NCI-H1694 (cell line): ENCODE results near the gene GANC.
"Not testable (repeated sequence)": the region's sequence is repeated elsewhere in the genome, so short reads cannot be mapped to it uniquely, and the experiment has no call there.

ENCODE experiments used
- DNase-seq: peaks from one replicate; lab custom pipeline; 2025; lab: John Stamatoyannopoulos, UW

The GANC gene

GRCh38 chr15:42272939-42273899 is at the start of gene GANC, which contains the start of gene TMEM87A:
GANC (plus strand) TSS chr15:42273201; CDS start chr15:42274482, 1,281 bp downstream.
TMEM87A (minus strand) TSS chr15:42273433; CDS start chr15:42273398, 35 bp downstream.
- DNase-seq: peak; percentile 96

- no peak for DNase-seq
Observed at GRCh38 chr15:42226648-42227047, 46.4 kb upstream of the GANC start.

GRCh38 chr15:42228036-42228435 is 45.0 kb upstream of the GANC start:
- no peak for DNase-seq

GRCh38 chr15:42228981-42229380 is 44.0 kb upstream of the GANC start:
- not testable (repeated sequence) for DNase-seq

DNA sequence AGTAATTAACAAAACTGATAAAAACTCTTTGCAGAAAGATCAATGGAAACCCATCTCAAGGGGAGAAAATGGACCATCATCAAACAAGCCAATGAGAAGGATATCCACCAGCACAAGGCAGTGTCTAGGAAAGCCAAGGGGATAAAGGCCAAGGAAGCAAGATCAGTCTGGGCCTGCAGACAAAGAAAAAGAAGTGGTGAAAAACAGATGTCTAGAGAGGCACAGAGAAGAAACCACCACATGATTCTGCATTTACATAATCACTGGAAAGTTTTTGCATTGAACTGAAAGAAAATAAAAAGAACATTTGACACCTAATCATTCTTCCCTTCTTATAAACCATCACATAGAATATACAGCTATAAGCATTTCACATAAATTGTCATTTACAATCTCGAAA is 41.9 kb upstream of the GANC start:
- no peak for DNase-seq

DNA sequence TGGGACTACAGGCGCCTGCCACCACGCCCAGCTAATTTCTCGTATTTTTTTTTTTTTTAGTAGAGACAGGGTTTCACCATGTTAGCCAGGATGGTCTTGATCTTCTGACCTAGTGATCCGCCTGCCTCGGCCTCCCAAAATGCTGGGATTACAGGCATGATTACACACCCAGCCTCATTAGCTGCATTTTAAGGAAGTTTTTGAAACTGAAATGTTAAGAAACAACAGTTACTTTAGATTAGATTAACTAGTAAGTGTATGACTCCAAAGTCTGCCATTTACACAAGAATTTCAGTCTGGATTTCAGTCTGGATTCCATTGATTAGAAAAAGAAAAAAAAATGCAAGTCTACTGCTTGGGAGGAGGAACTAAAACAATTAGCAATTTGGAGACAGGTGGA is 40.4 kb upstream of the GANC start:
- DNase-seq: no peak

- no peak for DNase-seq
Observed at GRCh38 chr15:42233107-42233506, 39.9 kb upstream of the GANC start.

DNA sequence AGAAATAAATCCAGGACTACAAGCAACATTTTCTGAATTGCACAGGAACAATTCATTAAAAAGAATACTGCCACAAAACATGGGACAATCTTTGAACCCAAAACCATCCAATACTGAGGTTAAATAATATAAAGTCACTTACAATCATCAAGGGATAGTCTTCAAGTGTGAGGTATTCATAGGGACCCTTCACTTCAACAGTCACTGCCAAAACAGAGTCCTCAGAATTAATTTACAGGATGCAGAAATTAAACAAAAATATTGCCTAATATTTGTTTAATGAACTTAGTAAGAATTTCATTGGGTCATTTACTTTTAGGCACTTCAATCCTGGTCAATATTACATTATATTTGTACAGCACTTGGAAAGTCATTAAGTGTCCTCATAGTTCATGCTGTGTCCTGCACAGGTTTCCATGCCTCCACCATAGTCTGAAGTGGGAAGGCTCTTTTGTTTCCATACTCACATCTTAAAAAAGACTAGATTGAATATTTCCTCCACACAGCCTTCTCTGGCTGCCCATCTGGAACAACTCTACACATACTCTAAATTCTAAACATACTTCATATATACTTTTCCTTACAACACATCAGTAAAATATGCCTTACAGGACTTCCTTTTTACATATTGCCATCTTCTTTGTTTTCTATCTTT is 33.3 kb upstream of the GANC start:
- no peak for DNase-seq

- DNase-seq: no peak
Observed at GRCh38 chr15:42240823-42241222, 32.2 kb upstream of the GANC start.

GRCh38 chr15:42253300-42253699 is 19.7 kb upstream of the GANC start:
- DNase-seq: no peak

DNA sequence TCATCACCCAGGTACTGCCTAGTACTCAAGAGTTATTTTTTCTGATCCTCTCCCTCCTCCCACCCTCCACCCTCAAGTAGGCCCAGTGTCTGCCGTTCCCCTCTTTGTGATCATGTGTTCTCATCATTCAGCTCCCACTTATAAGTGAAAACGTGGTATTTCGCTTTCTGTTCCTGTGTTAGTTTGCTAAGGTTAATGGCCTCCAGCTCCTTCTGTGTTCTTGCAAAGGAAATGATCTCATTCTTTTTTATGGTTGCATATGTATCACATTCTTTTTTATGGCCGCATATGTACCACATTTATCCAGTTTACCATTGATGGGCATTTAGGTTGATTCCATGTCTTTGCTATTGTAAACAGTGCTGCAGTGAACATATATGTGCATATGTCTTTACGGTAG is 8.2 kb upstream of the GANC start:
- no peak for DNase-seq

- no peak for DNase-seq
Observed at GRCh38 chr15:42267286-42267685, 5.7 kb upstream of the GANC start.

- DNase-seq: no peak
Observed at GRCh38 chr15:42270551-42270950, 2.5 kb upstream of the GANC start.

DNA sequence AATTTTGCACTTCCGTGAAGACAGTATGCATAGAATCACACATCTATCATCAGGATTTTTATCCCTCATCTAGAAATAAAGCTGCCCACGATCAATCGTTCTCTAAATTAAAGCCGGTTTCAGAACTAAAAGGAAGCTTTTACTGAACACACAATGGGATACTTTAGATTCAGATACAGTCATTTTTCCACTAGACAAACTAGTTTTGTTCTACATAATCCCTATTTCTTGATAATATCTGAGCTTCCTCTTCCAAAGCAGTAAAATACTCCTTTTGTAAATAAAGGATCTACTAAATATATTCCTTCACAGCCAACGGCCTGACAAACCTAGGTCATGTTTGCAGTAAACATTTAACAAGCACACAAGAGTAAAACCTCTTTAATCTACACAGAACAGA is 2.0 kb upstream of the GANC start:
- no peak for DNase-seq

- DNase-seq: peak; percentile 1
Observed at GRCh38 chr15:42273900-42274701, 1.1 kb downstream of the GANC start.

- no peak for DNase-seq
Observed at GRCh38 chr15:42274702-42274989, 1.6 kb downstream of the GANC start.

DNA sequence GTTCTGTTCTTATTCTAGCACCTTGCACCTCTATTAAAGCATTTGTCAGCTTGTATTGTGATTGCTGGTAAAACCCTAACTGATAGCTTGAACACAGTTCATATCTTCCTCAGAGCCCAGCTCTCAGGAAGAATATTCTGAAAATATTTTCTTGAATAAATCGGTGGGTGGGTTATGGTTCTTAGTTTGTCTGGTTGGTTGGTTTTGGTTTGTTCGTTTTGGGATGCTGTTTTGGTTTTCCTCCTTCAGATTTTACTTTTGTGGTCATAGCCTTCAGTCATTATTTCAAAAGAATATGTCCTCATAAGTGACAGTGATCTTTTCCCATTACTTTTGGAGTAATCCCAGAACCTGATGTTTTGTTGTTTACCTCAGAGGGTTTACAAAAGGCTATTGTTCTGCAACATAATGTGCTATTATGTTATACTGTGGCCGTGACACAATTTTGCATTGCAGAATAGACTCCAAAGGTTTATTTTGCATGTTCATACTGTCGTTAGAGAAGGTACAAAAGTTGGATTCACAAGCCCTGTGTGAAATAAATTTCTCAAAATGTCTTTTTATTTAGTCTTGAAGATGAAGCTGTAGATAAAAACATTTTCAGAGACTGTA is 2.9 kb downstream of the GANC start:
- DNase-seq: no peak

- no peak for DNase-seq
Observed at GRCh38 chr15:42276762-42277161, 3.8 kb downstream of the GANC start.

DNA sequence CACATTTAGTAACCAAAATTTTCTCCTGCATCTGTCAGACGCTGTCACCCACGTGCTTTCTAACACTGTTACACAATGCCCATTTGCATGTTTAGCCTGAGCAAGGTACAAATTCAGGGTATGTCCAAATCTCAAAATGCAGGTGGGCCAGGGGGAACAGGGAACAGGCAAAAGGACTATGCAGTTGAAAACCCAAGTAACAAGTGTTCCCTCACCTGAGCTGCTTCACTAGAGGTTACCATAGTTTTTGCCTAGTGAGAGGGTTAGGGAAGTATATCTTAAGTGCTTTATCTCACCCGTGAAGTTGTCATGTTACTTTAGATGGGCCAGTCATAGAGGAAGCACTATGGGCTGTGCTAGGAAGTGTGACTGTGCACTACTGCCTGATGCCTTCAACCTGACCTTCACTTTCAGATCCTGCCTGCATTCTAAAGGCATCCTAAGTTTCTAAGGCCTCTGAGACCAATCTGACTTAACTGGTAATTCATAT is 6.3 kb downstream of the GANC start:
- no peak for DNase-seq

- DNase-seq: no peak
Observed at GRCh38 chr15:42282344-42282743, 9.3 kb downstream of the GANC start.

GRCh38 chr15:42282926-42283325 is 9.9 kb downstream of the GANC start:
- DNase-seq: no peak

GRCh38 chr15:42283671-42284070 is 10.7 kb downstream of the GANC start:
- no peak for DNase-seq
